Mesendoderm (in vitro differentiated cells): Measurements from ENCODE around the gene ARL4A.
A peak's percentile ranks its signal among the peaks of the same experiment; 100 is the strongest.
"Not testable (repeated sequence)": the region's sequence is repeated elsewhere in the genome, so short reads cannot be mapped to it uniquely, and the experiment has no call there.

ENCODE experiments used
- DNase-seq: peaks from one replicate; pipeline ENCODE4 v3.0.0; 2013
- H2AK5ac ChIP-seq: 2 replicates; pipeline ENCODE4 v1.6.1; 2013; ENCODE audit warnings: low read length, inconsistent platforms
- H2BK120ac ChIP-seq: 2 replicates; pipeline ENCODE4 v1.6.1; 2013; ENCODE audit warnings: low read depth, mild to moderate bottlenecking, low read length, moderate library complexity, mixed read lengths
- H2BK15ac ChIP-seq: replicated peaks from 2 replicates; pipeline ENCODE4 v1.6.1; 2013; ENCODE audit warnings: low read depth, mild to moderate bottlenecking, moderate library complexity
- H2BK5ac ChIP-seq: 2 replicates; pipeline ENCODE4 v1.6.1; 2013; ENCODE audit warnings: low read length, inconsistent platforms
- H3K18ac ChIP-seq: 2 replicates; pipeline ENCODE4 v1.6.1; 2013; ENCODE audit warnings: mild to moderate bottlenecking, low read length, mixed read lengths
- H3K23ac ChIP-seq: one replicate; pipeline ENCODE4 v1.6.1; 2013; ENCODE audit warnings: low read length
- H3K27ac ChIP-seq: 2 replicates; pipeline ENCODE4 v1.5.1; 2013; ENCODE audit warnings: low read depth, mild to moderate bottlenecking, inconsistent platforms, low read length, moderate library complexity
- H3K27me3 ChIP-seq: 2 replicates; pipeline ENCODE4 v1.6.1; 2013; ENCODE audit warnings: low read length, control low read depth, mild to moderate bottlenecking, inconsistent platforms; ENCODE audit not compliant: insufficient read depth, poor library complexity
- H3K36me3 ChIP-seq: 2 replicates; pipeline ENCODE4 v1.6.1; 2013; ENCODE audit warnings: low read length, inconsistent platforms; ENCODE audit not compliant: control insufficient read depth, insufficient read depth
- H3K4ac ChIP-seq: one replicate; pipeline ENCODE4 v1.6.1; 2013; ENCODE audit warnings: low read depth, mild to moderate bottlenecking, low read length, moderate library complexity
- H3K4me1 ChIP-seq: 2 replicates; pipeline ENCODE4 v1.6.1; 2013; ENCODE audit warnings: low read depth, low read length, inconsistent platforms; ENCODE audit not compliant: control insufficient read depth
- H3K4me2 ChIP-seq: 2 replicates; pipeline ENCODE4 v1.6.1; 2013; ENCODE audit warnings: low read length
- H3K4me3 ChIP-seq: 2 replicates; pipeline ENCODE4 v1.5.1; 2013; ENCODE audit warnings: mild to moderate bottlenecking, low read length
- H3K56ac ChIP-seq: one replicate; pipeline ENCODE4 v1.6.1; 2013; ENCODE audit warnings: low read length
- H3K79me1 ChIP-seq: 2 replicates; pipeline ENCODE4 v1.6.1; 2013; ENCODE audit warnings: low read length, inconsistent platforms
- H3K79me2 ChIP-seq: 2 replicates; pipeline ENCODE4 v1.6.1; 2013; ENCODE audit warnings: mild to moderate bottlenecking, low read length; ENCODE audit not compliant: control insufficient read depth, insufficient read depth
- H3K9ac ChIP-seq: 2 replicates; pipeline ENCODE4 v1.6.1; 2013; ENCODE audit warnings: low read length, inconsistent platforms
- H4K5ac ChIP-seq: one replicate; pipeline ENCODE4 v1.6.1; 2013; ENCODE audit warnings: low read length
- H4K8ac ChIP-seq: one replicate; pipeline ENCODE4 v1.6.1; 2013; ENCODE audit warnings: low read depth, mild to moderate bottlenecking, control low read depth, low read length, moderate library complexity
- WGBS: extraction: QIAGEN DNeasy Blood & Tissue Kit; methylation state at CpG from one replicate; pipeline ENCODE4 v1.1.7; 2013; ENCODE audit warnings: low lambda C conversion rate, missing lambda C conversion rate; ENCODE audit not compliant: insufficient coverage; ENCODE audit errors: extremely low coverage; 5-methylcytosine and 5-hydroxymethylcytosine counted together

Gene ARL4A

DNA sequence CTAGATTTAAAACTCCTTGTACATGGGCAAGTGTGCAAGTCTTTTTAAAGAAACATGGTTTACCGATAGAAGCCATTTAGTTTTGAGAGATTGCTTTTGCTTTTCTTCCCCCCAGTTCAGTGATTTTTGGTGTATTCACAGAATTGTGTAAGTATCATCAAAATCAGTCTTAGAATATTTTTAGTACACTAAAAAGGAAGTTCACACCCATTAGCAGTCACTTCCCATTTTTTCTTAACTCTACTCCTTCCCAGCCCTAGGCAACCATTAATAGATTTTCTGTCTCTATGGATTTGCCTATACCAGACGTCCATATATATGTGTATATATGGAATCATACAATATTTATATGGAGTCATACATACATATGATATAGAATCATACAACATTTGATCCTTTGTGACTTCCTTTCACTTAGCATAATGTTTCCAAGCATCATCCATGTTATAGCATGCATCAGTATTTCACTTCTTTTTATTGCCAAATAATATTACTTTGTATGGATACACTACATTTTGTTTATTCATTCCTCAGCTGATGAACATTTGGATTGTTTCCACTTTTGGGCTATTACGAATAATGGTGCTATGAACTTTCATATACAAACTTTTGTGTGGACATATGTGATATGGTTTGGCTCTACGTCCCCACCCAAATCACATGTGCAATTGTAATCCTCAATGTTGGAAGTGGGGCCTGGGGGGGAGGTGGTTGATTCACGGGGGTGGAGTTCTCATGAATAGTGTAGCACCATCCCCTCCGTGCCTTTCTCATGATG, 16.5 kb upstream of the ARL4A start:
- Histone ChIP-seq H3K9ac (no peak overlapping the region), H3K27me3 (no peaks in the 10 kb centered on the region), H3K4me1 (no peaks in the 10 kb centered on the region), H4K8ac (no peak overlapping the region), H3K36me3 (no peaks in the 10 kb centered on the region), H3K4ac (no peak overlapping the region), H2BK120ac (no peak overlapping the region), H3K79me1 (no peaks in the 10 kb centered on the region), H3K23ac (no peak overlapping the region), H3K4me2 (no peak overlapping the region), H4K5ac (no peak overlapping the region), H2AK5ac (no peak overlapping the region), H3K4me3 (no peak overlapping the region), H2BK5ac (no peak overlapping the region), H2BK15ac (no peak overlapping the region), H3K56ac (no peak overlapping the region), H3K79me2 (no peaks in the 10 kb centered on the region), H3K27ac (no peak overlapping the region), H3K18ac (no peak overlapping the region)
- no peak for DNase-seq
- no CpG with 5 or more reads among the region's 6 CpGs for WGBS

DNA sequence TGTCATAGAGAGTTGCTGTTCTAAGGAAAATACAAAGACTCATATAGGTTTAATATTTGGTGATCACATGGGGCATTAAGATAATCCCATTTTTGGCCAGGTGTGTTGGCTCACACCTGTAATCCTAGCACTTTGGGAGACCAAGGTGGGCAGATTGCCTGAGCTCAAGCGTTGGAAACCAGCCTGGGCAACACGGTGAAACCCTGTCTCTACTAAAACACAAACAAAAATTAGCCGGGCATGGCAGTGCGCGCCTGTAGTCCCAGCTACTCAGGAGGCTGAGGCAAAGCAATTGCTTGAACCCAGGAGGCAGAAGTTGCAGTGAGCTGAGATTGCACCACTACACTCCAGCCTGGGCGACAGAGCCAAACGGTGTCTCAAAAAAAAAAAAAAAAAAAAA, 14.0 kb upstream of the ARL4A start:
- not testable (repeated sequence) for H3K79me1 ChIP-seq, H3K23ac ChIP-seq, DNase-seq, H3K27ac ChIP-seq, H3K27me3 ChIP-seq, H3K36me3 ChIP-seq, H3K18ac ChIP-seq, H2BK120ac ChIP-seq, H3K4ac ChIP-seq, H4K5ac ChIP-seq, H4K8ac ChIP-seq, H3K79me2 ChIP-seq, H3K56ac ChIP-seq, H2BK5ac ChIP-seq, H3K4me3 ChIP-seq, H3K9ac ChIP-seq, H3K4me1 ChIP-seq, H2AK5ac ChIP-seq, H3K4me2 ChIP-seq, H2BK15ac ChIP-seq
- no CpG with 5 or more reads among the region's 7 CpGs for WGBS

DNA sequence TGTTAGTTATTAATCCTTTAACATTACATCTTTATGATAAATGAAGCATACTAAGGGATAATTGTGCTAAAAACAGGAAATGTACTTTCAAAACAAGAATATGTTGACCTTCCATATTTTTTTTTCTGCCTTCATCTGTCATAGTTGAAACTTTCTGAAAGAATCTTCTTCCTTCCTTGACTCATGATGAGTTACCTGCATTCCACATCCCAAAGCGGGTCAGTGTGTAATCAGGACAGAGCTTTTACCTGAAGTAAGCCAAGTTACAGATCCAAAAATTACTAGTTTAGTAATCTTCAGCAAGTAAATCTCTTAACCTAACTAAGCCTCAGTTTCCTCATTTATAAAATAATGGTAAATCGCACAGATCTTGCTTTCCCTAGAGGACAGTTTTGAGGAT, 13.4 kb upstream of the ARL4A start:
- H4K8ac ChIP-seq: no peak overlapping the region
- DNase-seq: no peak
- no peak overlapping the region for H3K4me3 ChIP-seq
- no peak overlapping the region for H3K9ac ChIP-seq
- no peaks in the 10 kb centered on the region for H3K79me2 ChIP-seq
- no peak overlapping the region for H3K18ac ChIP-seq
- no peak overlapping the region for H3K4ac ChIP-seq
- no peaks in the 10 kb centered on the region for H3K79me1 ChIP-seq
- H3K56ac ChIP-seq: no peak overlapping the region
- no peak overlapping the region for H3K23ac ChIP-seq
- no peak overlapping the region for H2AK5ac ChIP-seq
- H2BK120ac ChIP-seq: no peak overlapping the region
- H3K27me3 ChIP-seq: no peaks in the 10 kb centered on the region
- H4K5ac ChIP-seq: no peak overlapping the region
- H3K4me1 ChIP-seq: no peaks in the 10 kb centered on the region
- H2BK5ac ChIP-seq: no peak overlapping the region
- no CpG with 5 or more reads among the region's 2 CpGs for WGBS
- no peaks in the 10 kb centered on the region for H3K36me3 ChIP-seq
- H3K4me2 ChIP-seq: no peak overlapping the region
- no peak overlapping the region for H3K27ac ChIP-seq
- H2BK15ac ChIP-seq: no peak overlapping the region

DNA sequence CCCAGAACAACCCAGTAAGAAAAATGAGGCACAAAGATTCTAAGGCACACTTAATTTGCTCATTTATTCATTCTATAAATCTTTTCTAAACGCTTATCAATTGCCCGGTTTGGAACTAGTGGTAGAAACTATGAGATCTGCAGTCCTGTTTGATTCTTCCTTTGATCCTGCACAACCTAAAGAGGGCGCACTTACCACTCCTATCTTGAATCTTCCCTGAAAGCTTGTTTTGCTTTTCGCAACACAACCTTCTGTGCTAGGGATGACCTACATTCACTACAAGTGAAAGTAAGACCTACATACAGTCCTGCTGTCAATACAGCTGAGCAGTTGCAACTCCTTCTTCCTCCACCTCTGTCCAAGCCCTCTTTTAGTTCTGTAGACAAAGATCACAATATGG, 12.6 kb upstream of the ARL4A start:
- Histone ChIP-seq H3K56ac (no peak overlapping the region), H3K9ac (no peak overlapping the region), H3K36me3 (no peaks in the 10 kb centered on the region)

DNA sequence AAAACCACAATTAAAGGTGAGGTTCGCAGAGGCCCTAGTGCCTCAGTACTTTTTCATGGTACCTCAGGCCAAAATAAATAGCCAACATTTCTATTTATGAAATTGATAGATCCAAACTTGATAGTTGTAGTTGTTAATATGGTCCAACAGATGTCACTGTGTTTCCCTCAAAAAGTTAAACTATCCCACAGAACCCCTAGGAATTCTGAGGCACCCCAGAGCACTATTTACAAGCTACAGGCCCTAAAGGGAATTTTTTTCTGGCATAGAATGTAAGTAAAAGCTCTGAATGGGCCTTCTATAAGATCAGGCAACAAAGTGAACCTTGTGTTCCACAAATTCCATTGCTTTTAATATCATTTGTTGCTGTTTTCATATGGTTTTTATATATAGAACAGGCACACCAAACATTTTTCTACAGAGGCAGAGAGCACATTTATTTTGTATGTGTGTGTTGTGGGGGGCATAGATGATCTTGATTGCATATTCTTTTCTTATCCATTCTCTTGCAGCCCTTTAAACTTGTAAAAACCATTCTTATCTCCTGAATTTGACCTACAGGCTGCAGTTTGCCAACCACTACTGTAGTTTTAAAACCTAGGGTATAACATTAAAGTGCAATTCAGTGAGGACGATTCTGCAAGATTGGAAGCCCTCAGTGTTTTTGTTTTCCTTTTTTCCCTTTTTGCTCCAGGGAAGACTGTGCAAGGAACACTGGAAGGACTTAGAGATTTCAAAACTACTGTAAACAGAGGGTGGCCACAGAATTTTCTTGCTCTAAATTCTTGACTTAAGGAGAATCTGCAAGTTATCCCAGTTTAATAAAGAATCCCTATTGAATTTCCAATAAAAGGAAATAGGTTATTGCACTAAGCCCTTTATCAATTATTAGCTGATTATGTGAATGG, 3.5 kb upstream of the ARL4A start:
- Histone ChIP-seq H3K36me3 (no peaks in the 10 kb centered on the region), H2BK5ac (no peak overlapping the region), H4K5ac (no peak overlapping the region), H3K27ac (no peak overlapping the region), H3K56ac (no peak overlapping the region), H3K79me1 (no peaks in the 10 kb centered on the region), H3K23ac (no peak overlapping the region), H3K4ac (no peak overlapping the region), H2AK5ac (no peak overlapping the region), H3K4me1 (no peaks in the 10 kb centered on the region), H3K4me3 (no peak overlapping the region), H2BK120ac (no peak overlapping the region), H4K8ac (no peak overlapping the region), H3K27me3 (no peaks in the 10 kb centered on the region), H3K18ac (no peak overlapping the region), H2BK15ac (no peak overlapping the region), H3K9ac (no peak overlapping the region), H3K79me2 (peaks cover 6% of the 10 kb centered on the region), H3K4me2 (no peak overlapping the region)
- DNase-seq: no peak
- no CpG with 5 or more reads among the region's 2 CpGs for WGBS

More for the DNA sequence above, 12.6 kb upstream of the ARL4A start:
- Histone ChIP-seq H3K4ac (no peak overlapping the region), H2AK5ac (no peak overlapping the region), H3K18ac (no peak overlapping the region), H3K4me1 (no peaks in the 10 kb centered on the region), H3K23ac (no peak overlapping the region), H3K79me1 (no peaks in the 10 kb centered on the region), H3K4me2 (no peak overlapping the region), H3K4me3 (no peak overlapping the region), H2BK15ac (no peak overlapping the region), H2BK5ac (no peak overlapping the region), H4K5ac (no peak overlapping the region), H3K79me2 (no peaks in the 10 kb centered on the region), H2BK120ac (no peak overlapping the region), H4K8ac (no peak overlapping the region), H3K27ac (no peak overlapping the region), H3K27me3 (no peaks in the 10 kb centered on the region)
- DNase-seq: peak; percentile 65
- no CpG with 5 or more reads among the region's 4 CpGs for WGBS
